SK-N-DZ (cell line): Measurements from ENCODE around the gene DUSP9.
"Not testable (repeated sequence)": the region's sequence is repeated elsewhere in the genome, so short reads cannot be mapped to it uniquely, and the experiment has no call there.

Experiments used
- DNase-seq: peaks from one replicate; pipeline ENCODE4 v3.0.0-alpha.2; 2015; ENCODE audit warnings: low spot score
- small RNA-seq, 2 experiments: library from RNA; depleted of rRNA; stranded (forward); fragments of <200 nt; gene quantifications; one replicate each; pipeline ENCODE3, GENCODE V24; 2014

Gene DUSP9

GRCh38 chrX:153690466-153690865, 43.5 kb downstream of the DUSP9 start:
- DNase-seq = no peak

GRCh38 chrX:153691032-153691827, 44.2 kb downstream of the DUSP9 start:
- not testable (repeated sequence) for DNase-seq

GRCh38 chrX:153692003-153692402, 45.0 kb downstream of the DUSP9 start:
- no peak for DNase-seq

GRCh38 chrX:153692611-153693156, 45.7 kb downstream of the DUSP9 start:
- no peak for DNase-seq

- DNase-seq = no peak
Observed at GRCh38 chrX:153693216-153694086, 46.4 kb downstream of the DUSP9 start.

- not testable (repeated sequence) for DNase-seq
Observed at GRCh38 chrX:153694256-153694655, 47.3 kb downstream of the DUSP9 start.

GRCh38 chrX:153694687-153695270, 47.8 kb downstream of the DUSP9 start:
- DNase-seq = no peak

- DNase-seq = no peak
Observed at GRCh38 chrX:153696100-153696499, 49.1 kb downstream of the DUSP9 start.

GRCh38 chrX:153696538-153696937, 49.5 kb downstream of the DUSP9 start:
- DNase-seq = not testable (repeated sequence)

GRCh38 chrX:153696986-153697722, 50.2 kb downstream of the DUSP9 start:
- not testable (repeated sequence) for DNase-seq

- DNase-seq = no peak
Observed at GRCh38 chrX:153697924-153698865, 51.2 kb downstream of the DUSP9 start.

- not testable (repeated sequence) for DNase-seq
Observed at GRCh38 chrX:153699210-153699783, 52.3 kb downstream of the DUSP9 start.

- not testable (repeated sequence) for DNase-seq
Observed at GRCh38 chrX:153699784-153700371, 52.9 kb downstream of the DUSP9 start.

- no peak for DNase-seq
Observed at GRCh38 chrX:153700376-153700945, 53.5 kb downstream of the DUSP9 start.

Small RNA genes lying within 50 kb of the gene (small RNA-seq; reads per million reads assigned to genes)
- gene RN7SL687P = 0 to 0.09 reads per million in 2 experiments
